Hair follicle dermal papilla cell (primary cell): ENCODE measurements around the gene PPARA. TPM values are rescaled to one million over a fixed set of nuclear protein-coding genes. Genes with fewer than 3 reads are reported as not detected.

Experiments used
- total RNA-seq: library from RNA; depleted of rRNA; stranded (reverse); fragments of >200 nt; gene quantifications from 2 replicates; pipeline ENCODE4 v1.2.3, GENCODE V29; 2012

Gene PPARA
- total RNA-seq, result 39.8 and 43.5 TPM in 2 replicates

GRCh38 chr22:46150034-46150654, at the start of gene PPARA:
Gene PPARA, plus strand, starts transcription at chr22:46150526. Its CDS starts 47,858 bp downstream, at chr22:46198384.

GRCh38 chr22:46250035-46250782, 99.9 kb downstream of the PPARA start, which contains the start of gene CDPF1:
Gene CDPF1, minus strand, starts transcription at chr22:46250293. Its CDS starts 2,009 bp downstream, at chr22:46248284.

GRCh38 chr22:46263216-46263590, 112.9 kb downstream of the PPARA start, which contains the start of gene PKDREJ:
Gene PKDREJ, minus strand, starts transcription at chr22:46263343. Its CDS starts 21 bp downstream, at chr22:46263322.

GRCh38 chr22:46267431-46268279, 117.3 kb downstream of the PPARA start, which contains the start of gene TTC38:
Gene TTC38, plus strand, starts transcription at chr22:46268008. Its CDS starts 32 bp downstream, at chr22:46268040.

Other genes with a start within 250 kb of the PPARA start
- 0.16 TPM in 1 of 2 replicates, not detected in the other for gene WNT7B, start 173.4 kb upstream of the PPARA start, total RNA-seq
- gene CDPF1, start 99.8 kb downstream of the PPARA start, total RNA-seq, result 15.6 and 17.0 TPM in 2 replicates
- gene PKDREJ, start 112.8 kb downstream of the PPARA start, total RNA-seq, result under 0.01 TPM in 1 of 2 replicates, not detected in the other
- 29.0 and 42.5 TPM in 2 replicates for gene TTC38, start 117.5 kb downstream of the PPARA start, total RNA-seq
- 2.2 and 2.4 TPM in 2 replicates for gene GTSE1, start 146.3 kb downstream of the PPARA start, total RNA-seq
- 23.0 and 23.3 TPM in 2 replicates for gene TRMU, start 185.2 kb downstream of the PPARA start, total RNA-seq